HG03571 (cell line): Measurements from ENCODE around the gene GRPEL2.

Experiments
- ATAC-seq: cut with Tn5 transposase; IDR thresholded peaks from one replicate; pipeline ENCODE4 v1.9.1; 2021; ENCODE audit not compliant: unreplicated experiment

GRPEL2 gene

DNA sequence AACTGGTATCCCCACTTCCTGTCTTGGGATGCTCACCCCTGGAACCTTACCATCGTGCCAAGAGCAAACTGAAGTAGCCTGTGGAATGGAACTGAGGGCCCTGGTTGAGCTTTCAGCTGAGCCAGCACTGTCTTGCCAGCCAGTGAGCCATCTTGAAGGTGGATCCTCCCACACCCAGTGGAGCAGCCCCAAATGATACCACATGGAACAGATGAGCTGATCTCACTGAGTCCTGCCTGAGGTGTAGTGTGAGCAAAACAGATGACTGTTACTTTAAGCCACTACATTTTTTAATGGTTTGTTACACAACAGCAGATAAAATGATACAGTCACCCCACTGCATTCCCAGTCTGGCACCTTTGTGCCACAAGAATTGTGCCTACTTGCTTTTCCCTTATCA lies 10.4 kb downstream of the GRPEL2 start:
- no peak for ATAC-seq

DNA sequence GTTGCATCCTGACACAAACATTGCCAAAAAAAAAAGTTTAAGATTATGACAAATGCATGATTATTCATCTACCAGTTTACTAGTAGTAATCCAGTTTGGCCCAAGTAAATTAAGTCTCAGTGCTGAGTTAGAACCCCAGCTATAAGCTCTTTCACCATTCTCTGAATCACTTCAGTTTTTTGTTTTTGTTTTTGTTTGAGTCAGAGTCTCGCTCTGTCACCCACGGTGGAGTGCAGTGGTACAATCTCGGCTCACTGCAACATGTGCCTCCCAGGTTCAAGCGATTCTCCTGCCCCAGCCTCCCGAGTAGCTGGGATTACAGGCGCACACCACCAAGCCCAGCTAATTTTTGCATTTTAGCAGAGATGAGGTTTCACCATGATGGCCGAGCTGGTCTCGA lies 11.1 kb downstream of the GRPEL2 start:
- no peak for ATAC-seq

DNA sequence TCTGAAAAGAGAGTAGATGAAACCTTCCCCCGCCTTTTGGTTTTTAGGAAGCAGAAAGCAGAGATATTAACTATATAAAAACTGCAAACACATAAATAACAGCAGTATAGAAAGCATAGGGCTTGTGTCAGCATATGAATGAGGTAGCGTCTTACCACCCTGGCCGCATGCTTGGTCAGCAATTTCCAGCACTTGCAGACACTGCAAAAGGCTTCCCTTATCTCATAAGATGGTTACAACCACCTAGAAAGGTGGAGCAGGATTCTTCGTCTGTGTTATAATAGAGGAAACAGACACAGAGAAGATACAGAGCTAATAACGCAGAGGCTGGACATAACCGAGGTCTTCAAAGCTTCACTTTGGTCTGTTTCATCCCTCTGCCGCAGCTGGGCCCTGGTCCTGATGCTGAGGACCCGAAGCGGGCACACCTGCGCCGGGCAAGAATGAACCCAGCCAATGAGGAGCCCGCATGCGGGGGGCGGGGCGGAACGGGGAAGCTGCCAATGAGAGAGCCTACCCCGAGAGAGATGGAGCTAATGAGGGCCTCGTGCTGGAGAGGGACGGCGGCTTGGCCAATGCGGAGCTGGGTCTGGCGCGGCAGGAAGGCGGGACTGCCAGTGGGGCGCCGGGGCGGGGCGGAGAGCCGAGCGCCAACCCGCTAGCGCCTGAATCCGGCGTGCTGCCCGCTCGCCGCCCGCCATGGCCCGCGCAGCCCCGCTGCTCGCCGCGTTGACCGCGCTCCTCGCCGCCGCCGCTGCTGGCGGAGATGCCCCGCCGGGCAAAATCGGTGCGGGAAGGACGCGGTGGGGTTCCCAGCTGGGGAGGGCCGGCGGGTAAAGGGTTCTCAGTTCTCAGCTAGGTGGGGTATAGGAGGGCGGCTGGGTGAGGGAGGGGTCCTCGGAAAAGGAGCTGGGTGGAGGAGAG lies 12.3 kb downstream of the GRPEL2 start, which contains the start of gene PCYOX1L:
Gene PCYOX1L (plus strand): TSS at position 677 of the 924 bp plus-strand sequence. CDS start 23 bp downstream, at position 700.
- peak; percentile 99 for ATAC-seq

DNA sequence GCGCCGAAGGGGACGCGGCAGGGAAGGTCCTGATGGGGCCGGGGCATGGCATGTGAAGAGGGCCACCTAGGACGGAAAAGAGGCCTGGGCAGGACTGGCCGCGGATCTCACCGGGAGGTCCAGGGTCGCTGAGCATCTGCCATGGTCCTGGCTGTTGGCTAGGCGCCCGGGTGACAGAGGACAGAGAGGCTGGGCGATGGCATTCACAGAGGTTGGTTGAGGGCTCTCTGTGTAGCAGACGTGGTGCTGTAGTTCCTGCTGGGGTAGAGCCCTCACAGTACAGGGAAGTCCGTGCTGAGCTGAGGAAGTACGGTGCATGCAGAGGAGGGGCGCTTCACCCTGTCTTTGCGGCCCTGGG lies 13.0 kb downstream of the GRPEL2 start:
- peak; percentile 2 for ATAC-seq

DNA sequence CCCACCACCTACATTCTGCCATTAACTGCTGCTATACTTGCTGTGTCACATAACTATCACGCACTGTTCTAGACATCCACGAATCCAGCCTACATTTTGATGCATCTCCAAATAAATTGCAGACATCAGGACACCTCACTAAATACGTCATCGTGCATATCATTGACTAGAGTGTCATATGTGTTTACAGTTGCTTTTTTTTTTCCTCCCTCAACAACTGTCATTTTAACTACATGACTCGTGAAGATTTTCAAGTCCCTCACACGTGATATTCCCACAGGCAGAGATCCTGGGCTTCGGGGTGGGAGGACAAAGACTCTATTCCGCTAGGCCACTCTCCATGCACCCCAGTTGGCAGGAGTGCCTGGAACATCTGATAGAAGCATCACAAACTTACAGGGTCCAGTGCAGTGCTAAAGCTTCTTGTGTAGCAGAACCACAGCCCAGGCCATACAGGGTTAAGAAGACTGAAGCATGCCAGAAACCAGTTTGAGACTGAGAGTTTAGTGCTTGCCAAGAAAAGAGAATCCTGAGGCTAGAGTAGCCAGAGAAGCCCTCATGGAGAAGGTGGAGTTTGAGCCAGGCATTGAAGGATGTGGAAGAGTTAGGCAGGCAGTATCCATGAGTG lies 13.7 kb downstream of the GRPEL2 start:
- no peak for ATAC-seq

DNA sequence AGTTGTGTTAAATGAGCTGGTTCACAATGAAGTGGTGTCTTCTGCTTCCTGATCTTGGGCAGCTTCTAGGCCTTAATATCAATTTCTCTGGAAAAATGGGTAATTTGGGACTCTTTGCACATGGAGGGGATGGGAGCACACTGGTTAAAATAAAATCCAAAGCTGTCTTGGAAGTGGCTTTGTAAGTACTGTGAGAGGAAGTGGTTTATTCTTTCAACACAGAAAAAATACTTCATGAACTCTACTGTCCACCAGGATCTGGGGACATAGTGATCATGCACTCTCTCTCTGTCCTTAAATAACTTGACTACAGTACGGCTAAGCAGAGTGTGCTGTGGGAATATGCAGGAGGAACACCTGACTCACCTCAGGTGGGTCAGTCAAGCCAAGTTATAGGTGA lies 15.0 kb downstream of the GRPEL2 start:
- ATAC-seq: no peak

DNA sequence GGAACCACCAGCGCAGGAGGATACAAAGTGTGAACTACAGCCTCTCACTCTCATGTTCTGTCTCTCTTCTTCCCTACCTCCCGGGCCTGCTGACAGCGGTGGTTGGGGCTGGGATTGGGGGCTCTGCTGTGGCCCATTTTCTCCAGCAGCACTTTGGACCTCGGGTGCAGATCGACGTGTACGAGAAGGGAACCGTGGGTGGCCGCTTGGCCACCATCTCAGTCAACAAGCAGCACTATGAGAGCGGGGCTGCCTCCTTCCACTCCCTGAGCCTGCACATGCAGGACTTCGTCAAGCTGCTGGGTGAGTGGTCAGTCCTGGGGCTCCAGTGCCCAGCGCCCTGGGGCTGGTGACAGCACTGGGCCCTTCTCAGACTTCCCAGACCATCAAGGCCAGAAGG lies 17.2 kb downstream of the GRPEL2 start:
- ATAC-seq: no peak

DNA sequence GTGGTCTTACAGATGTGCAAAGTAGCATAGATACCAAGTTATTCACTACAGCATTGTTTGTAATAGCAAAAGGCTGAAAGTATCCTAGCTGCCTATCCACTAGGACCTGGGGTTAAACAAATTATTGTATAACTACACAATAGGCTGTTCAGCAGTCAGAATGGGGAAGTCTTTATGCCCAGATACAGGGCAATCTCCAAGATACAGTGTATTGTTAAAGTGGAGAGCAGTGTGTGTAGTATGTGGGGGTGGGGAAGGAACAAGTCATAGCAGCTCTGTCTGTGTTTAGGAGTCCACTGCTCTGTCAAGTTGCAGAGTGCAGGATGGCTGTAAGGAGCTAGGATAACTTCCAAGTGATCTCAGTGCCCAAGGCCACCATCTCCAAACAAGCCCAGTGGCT lies 18.1 kb downstream of the GRPEL2 start:
- ATAC-seq: no peak

DNA sequence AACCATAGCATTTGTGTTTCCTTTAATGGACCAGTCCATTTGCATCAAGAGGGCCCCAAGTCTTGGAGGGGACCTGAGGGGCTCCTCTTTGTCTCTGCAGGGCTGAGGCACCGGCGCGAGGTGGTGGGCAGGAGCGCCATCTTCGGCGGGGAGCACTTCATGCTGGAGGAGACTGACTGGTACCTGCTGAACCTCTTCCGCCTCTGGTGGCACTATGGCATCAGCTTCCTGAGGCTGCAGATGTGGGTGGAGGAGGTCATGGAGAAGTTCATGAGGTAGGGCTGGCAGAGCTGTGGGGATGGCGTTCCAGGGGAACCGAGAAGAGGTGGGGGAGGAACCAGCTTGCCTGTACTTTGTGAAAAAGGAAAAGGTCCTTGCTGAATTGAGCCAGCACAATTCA lies 18.6 kb downstream of the GRPEL2 start:
- no peak for ATAC-seq

DNA sequence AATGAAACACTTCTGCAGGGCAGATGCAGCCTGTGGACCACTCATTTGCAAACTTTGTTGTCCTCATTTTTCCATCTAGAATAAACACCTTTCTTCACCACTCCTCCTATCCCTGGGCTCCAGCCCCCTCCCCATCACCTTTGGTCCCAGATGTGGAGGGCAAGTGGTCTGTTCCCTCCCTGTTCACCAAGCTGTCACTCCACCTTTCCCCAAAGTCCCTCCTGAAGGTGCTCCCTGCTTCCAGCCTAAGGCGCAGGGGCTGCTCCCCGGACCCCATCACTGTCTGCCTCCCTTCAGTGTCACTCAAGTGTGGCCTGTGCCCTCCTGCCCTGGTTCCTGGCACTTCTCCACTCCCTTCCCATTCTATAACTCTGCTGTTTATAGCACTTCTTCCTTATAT lies 19.4 kb downstream of the GRPEL2 start:
- ATAC-seq: no peak

DNA sequence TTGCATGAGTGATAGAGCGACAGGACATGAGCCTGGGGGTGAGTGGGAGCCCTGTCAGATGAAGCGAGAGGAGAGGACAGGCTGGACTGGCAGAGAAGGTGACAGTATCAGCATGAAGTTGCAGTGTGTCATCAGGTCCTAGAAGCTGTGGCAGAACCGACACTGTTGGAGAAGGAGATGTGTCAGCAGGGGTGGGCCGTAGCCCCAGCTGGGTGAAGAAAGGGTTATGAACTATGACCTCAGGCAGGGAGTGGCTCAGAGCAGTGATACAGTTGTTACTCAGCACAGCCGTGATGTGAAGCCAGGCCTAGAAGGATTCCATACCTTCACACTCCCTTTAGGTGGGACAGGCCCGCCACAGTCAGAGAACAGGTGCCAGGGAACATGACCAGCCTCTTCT lies 20.1 kb downstream of the GRPEL2 start:
- no peak for ATAC-seq

DNA sequence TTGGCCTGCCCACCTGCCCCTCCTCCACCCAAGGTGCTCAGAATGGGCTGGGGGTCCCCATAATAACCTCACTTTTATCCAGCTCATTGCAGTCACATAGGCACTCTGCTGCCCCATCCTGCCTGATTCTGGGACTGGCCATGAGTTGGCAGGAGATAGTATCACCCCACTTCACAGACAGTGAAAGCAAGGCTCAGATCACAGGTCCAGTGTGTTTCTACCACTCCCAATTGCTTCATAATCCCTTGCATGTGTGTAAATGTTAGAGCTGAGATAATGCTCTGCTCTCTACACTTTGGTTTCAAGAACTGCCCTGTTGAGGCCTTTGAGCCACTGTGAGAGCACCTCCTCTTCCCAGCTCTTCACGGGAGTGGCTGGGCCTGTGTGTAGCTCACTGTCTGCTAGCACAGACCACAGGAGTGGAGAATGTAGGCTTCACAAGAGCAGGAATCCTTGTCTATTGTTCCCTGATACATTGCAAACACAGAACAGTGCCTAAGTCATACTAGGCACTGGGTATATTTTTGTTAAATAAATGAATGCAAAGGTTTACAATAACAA lies 20.9 kb downstream of the GRPEL2 start:
- no peak for ATAC-seq

DNA sequence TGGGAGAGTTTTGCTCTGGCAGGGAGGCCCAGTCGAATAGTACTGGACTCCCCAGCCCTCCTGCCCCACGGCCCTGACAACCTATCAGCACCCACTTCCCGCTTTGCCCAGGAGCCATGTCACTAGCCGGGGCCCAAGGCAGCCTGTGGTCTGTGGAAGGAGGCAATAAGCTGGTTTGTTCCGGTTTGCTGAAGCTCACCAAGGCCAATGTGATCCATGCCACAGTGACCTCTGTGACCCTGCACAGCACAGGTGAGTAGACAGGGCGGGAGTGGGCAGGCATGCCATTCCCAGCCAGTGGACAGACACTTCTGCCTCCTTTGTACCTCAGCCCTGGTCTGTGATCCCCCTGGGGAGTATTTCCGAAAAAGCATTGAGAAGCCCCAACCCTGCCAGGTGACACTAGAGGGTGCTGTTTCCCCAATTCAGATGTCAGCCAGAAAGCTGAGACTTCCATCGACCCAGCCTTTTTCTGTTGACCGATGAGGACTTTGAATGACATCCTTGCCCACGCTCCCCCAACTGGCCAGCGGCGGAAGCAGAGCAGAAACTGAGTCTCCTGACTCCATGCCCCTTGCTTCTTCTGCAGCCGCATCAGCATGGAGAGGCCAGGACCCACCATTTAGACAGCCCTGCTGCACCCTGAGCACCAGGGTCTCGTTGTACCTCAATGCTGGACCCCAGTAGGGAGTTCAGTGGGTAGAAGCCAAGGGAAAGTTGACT lies 22.1 kb downstream of the GRPEL2 start:
- no peak for ATAC-seq

DNA sequence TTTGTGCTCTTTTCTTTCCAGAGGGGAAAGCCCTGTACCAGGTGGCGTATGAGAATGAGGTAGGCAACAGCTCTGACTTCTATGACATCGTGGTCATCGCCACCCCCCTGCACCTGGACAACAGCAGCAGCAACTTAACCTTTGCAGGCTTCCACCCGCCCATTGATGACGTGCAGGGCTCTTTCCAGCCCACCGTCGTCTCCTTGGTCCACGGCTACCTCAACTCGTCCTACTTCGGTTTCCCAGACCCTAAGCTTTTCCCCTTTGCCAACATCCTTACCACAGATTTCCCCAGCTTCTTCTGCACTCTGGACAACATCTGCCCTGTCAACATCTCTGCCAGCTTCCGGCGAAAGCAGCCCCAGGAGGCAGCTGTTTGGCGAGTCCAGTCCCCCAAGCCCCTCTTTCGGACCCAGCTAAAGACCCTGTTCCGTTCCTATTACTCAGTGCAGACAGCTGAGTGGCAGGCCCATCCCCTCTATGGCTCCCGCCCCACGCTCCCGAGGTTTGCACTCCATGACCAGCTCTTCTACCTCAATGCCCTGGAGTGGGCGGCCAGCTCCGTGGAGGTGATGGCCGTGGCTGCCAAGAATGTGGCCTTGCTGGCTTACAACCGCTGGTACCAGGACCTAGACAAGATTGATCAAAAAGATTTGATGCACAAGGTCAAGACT lies 22.8 kb downstream of the GRPEL2 start:
- ATAC-seq: no peak

DNA sequence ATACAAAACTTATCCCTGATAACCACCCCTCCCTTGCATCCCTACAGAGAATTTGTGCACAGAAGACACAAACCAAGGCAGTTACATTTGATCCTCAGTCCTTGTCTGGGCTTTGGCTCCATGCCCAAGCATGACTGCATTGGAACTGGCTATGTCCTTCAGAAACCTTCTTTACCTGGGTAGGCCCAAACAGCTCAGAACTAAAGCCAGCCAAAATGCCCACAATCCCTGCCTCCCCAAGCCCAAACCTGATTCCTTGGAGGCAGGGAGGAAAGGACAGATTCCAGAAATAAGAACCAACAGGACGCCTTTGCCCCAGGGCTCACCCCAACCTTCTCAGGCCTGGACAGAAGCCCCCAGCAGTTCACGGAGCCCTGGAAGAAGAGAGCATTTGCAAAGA lies 25.6 kb downstream of the GRPEL2 start:
- no peak for ATAC-seq

DNA sequence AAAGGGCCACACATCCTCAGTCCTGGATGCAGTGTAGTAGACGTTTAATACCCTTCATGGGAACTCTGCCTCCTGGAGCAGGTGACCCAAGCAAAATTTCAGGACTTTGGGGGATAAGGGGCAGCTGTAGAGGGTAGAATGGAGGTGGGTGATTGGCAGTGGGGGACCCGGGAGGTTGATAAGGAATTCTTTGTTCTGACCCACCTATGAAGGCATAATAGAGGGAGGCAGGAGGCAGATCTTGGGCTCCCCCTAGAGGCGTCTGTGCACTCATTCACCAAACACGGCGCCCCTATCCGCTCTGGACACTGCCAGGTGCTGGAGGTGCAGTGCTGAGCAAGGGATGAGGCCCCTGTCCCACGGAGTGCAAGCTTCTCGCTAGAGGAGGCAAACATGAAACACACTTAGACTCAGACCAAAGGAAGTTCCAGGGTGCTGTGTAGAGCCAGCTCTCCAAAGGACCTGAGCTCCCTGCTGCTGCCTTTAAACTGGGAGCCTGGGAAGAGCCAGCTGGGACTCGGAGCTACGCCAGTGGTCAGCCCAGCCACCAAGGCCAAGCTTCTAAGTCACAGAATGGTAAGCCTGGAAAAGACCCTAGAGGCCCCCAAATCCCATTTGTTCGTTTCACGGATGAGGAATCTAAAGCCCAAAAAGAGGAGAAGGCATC lies 26.1 kb downstream of the GRPEL2 start:
- ATAC-seq: peak; percentile 83

DNA sequence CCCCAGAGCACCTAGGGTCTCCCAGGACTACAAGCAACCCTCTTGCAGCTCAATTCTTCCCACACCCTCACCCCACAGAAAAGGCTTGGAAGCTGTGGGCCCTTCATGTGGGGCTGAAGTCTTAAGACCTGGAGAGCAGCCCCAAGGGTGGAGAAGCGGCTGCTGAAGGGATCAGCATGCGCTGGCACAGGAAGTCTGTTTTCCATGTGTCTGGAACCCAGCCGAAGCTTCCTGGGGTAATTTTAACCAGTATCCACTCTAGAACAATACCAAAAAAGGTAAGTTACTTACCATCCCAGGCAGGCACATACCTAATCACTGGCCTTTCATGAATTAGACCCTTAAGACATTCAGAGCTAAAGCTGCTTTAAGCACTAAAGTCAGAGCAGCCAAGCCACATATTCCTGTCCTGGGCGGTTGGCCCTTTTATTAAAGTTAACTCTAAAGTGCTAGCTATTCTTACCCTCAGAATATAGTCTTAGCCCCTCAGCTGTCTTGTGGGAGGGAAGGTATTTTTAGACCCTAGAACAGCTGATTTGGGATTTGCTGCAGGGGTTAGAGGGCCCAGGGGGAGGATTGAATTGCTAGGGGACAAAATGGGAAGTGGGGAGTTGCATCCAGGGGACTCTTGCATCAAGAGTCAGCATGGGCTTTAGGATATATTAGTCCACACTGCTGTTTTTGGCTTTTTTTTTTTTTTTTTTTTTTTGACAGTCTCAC lies 26.9 kb downstream of the GRPEL2 start:
- no peak for ATAC-seq

DNA sequence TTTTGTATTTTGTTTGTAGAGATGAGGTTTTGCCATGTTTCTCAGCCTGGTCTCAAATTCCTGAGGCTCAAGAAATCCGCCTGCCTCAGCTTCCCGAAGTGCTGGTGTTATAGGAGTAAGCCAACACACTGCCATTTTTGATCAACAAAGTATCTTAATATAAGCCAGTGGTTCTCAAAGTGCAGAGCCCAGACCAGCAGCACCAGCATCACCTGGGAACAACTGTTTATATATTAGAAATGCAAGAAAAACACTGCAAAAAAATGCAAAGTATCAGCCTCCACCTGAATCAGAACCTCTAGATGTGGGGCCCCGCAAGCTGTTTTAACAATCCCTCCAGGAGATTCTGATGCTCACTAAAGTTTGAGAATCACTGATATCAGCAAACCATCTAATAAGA lies 27.6 kb downstream of the GRPEL2 start:
- no peak for ATAC-seq

DNA sequence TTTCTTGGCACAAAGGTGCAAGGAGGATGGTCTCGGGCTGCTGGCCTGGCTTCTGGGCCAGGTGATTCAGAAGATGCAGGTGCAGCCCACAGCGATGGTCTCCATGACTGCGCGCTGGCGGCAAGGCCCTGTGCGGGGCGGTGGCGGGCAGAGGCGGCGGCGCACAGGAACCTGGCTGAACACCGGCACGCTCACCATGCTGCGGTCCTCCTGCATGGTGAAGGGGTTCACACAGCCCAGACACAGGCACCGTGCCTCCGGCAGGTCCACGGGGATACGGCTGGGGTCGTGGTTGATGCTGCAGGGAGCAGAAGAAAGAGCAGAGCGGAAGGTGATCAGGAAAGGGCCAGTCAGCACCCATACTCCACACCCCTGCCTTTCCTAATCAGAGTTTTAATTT lies 29.0 kb downstream of the GRPEL2 start:
- ATAC-seq: no peak

DNA sequence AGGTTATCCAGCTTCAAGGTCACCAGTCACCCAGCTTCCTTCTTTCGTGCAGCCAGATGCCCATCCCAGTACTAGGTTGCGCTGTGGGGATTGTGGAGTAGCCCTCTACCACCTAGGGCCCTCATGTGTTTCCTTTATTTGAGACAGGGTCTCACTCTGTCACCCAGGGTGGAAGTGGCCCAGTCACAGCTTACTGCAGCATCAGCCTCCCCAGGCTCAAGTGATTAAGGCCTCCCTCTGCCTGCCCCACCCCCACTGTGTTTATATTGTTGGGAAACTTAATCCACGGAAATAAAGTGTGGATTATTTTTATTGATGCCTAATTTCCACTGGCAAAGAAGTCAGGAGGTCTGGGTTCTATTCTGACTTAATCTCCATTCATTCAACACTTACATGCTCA lies 29.5 kb downstream of the GRPEL2 start:
- ATAC-seq: no peak
